IMR-90 (cell line): ENCODE results near the gene GABRB1. TPM values are rescaled to one million over a fixed set of nuclear protein-coding genes. Genes with fewer than 3 reads are reported as not detected.

Source experiments
- ATAC-seq: fragments of 200-7000 bp; cut with Tn5 transposase; 2 replicates; pipeline ENCODE4 v1.9.1; 2020; ENCODE audit warnings: low read depth, mild to moderate bottlenecking, moderate library complexity
- BruUV-seq: library from RNA; stranded (reverse); fragments of 400-500 nt; replicated peaks from 2 replicates; lab custom pipeline; 2021; lab: Mats Ljungman, UMichigan
- CTCF ChIA-PET: fragments of 300-600 bp; formaldehyde crosslinking; extraction: SDS; loops from one replicate; lab custom pipeline; 2021; ENCODE audit warnings: antibody characterized with exemption; lab: Yijun Ruan, JAX
- POLR2A ChIA-PET: fragments of 300-600 bp; sonication (Branson Sonifier 250); formaldehyde crosslinking; loops from one replicate; lab custom pipeline; 2022; ENCODE audit warnings: antibody characterized with exemption; ENCODE audit not compliant: unreplicated experiment; lab: Charles Lee
- DNase-seq: peaks from one replicate; pipeline ENCODE4 v3.0.0; 2013
- H2AFZ ChIP-seq: replicated peaks from 2 replicates; pipeline ENCODE3; 2013; ENCODE audit warnings: low read length, mild to moderate bottlenecking; ENCODE audit not compliant: poor library complexity
- H2AK5ac ChIP-seq: 2 replicates; pipeline ENCODE4 v1.6.1; 2013; ENCODE audit warnings: low read depth, low read length, inconsistent platforms
- H2AK9ac ChIP-seq: replicated peaks from 2 replicates; pipeline ENCODE3; 2013; ENCODE audit warnings: mild to moderate bottlenecking, low read depth, low read length, moderate library complexity; ENCODE audit not compliant: poor library complexity
- H2BK120ac ChIP-seq: 2 replicates; pipeline ENCODE4 v1.6.1; 2013; ENCODE audit warnings: low read depth, low read length, inconsistent platforms
- H2BK15ac ChIP-seq: 3 replicates; pipeline ENCODE4 v1.6.1; 2013; ENCODE audit warnings: low read depth, low read length, inconsistent platforms
- H2BK20ac ChIP-seq: 2 replicates; pipeline ENCODE4 v1.6.1; 2013; ENCODE audit warnings: low read depth, mild to moderate bottlenecking, inconsistent platforms, low read length, moderate library complexity
- H2BK5ac ChIP-seq: 2 replicates; pipeline ENCODE4 v1.6.1; 2013; ENCODE audit warnings: mild to moderate bottlenecking, low read depth, low read length, inconsistent platforms; ENCODE audit not compliant: poor library complexity, severe bottlenecking
- H3K14ac ChIP-seq: replicated peaks from 2 replicates; pipeline ENCODE4 v1.6.1; 2013; ENCODE audit warnings: low read depth, low read length, inconsistent platforms
- H3K18ac ChIP-seq: 2 replicates; pipeline ENCODE4 v1.6.1; 2013; ENCODE audit warnings: low read depth, low read length, control low read depth
- H3K23ac ChIP-seq: 2 replicates; pipeline ENCODE4 v1.6.1; 2013; ENCODE audit warnings: low read depth, low read length, inconsistent platforms
- H3K27ac ChIP-seq: 2 replicates; pipeline ENCODE4 v1.5.1; 2013; ENCODE audit warnings: mild to moderate bottlenecking, control low read depth, low read length; ENCODE audit not compliant: insufficient read depth
- H3K27me3 ChIP-seq: 2 replicates; pipeline ENCODE4 v1.6.1; 2013; ENCODE audit warnings: low read length; ENCODE audit not compliant: control insufficient read depth, insufficient read depth
- H3K36me3 ChIP-seq: 2 replicates; pipeline ENCODE4 v1.6.1; 2013; ENCODE audit warnings: low read length, mixed read lengths; ENCODE audit not compliant: control insufficient read depth, insufficient read depth
- H3K4ac ChIP-seq: 2 replicates; pipeline ENCODE4 v1.6.1; 2013; ENCODE audit warnings: low read depth, low read length, inconsistent platforms
- H3K4me1 ChIP-seq: 2 replicates; pipeline ENCODE4 v1.6.1; 2013; ENCODE audit warnings: low read length, mixed read lengths; ENCODE audit not compliant: control insufficient read depth, insufficient read depth
- H3K4me2 ChIP-seq: 2 replicates; pipeline ENCODE4 v1.6.1; 2013; ENCODE audit warnings: low read depth, mild to moderate bottlenecking, control low read depth, low read length, moderate library complexity
- H3K4me3 ChIP-seq: 2 replicates; pipeline ENCODE4 v1.5.1; 2013; ENCODE audit warnings: low read depth, mild to moderate bottlenecking, control low read depth, low read length, moderate library complexity; ENCODE audit not compliant: insufficient read depth
- H3K56ac ChIP-seq: 2 replicates; pipeline ENCODE4 v1.6.1; 2013; ENCODE audit warnings: low read length, inconsistent platforms; ENCODE audit not compliant: insufficient read depth; ENCODE audit errors: extremely low read depth
- H3K79me1 ChIP-seq, 2 experiments: 2 replicates each; pipeline ENCODE4 v1.6.1; 2013; ENCODE audit warnings: low read length in 2 of 2, inconsistent platforms in 1 of 2, low read depth in 1 of 2
- H3K9ac ChIP-seq: 2 replicates; pipeline ENCODE4 v1.6.1; 2013; ENCODE audit warnings: low read depth, low read length, control low read depth
- H3K9me1 ChIP-seq: 2 replicates; pipeline ENCODE4 v1.6.1; 2013; ENCODE audit warnings: low read length, inconsistent platforms; ENCODE audit not compliant: insufficient read depth
- H3K9me3 ChIP-seq: 2 replicates; pipeline ENCODE4 v1.6.1; 2013; ENCODE audit warnings: low read length; ENCODE audit not compliant: control insufficient read depth, insufficient read depth
- H4K20me1 ChIP-seq: 2 replicates; pipeline ENCODE4 v1.6.1; 2013; ENCODE audit warnings: low read length, inconsistent platforms; ENCODE audit not compliant: insufficient read depth
- H4K5ac ChIP-seq: 2 replicates; pipeline ENCODE4 v1.6.1; 2013; ENCODE audit warnings: mild to moderate bottlenecking, low read depth, low read length, control low read depth
- H4K8ac ChIP-seq, 2 experiments: 2 replicates each; pipeline ENCODE4 v1.6.1; 2013; ENCODE audit warnings: low read depth in 2 of 2, low read length in 2 of 2, control low read depth in 1 of 2, inconsistent platforms in 1 of 2
- H4K91ac ChIP-seq: 2 replicates; pipeline ENCODE4 v1.6.1; 2013; ENCODE audit warnings: low read depth, low read length, inconsistent platforms; ENCODE audit not compliant: insufficient read depth
- CTCF ChIP-seq: conservative IDR thresholded peaks from 2 replicates; pipeline ENCODE4 v1.5.1; 2012; ENCODE audit warnings: mild to moderate bottlenecking, low read depth, low read length, improper control_type of control experiment
- ELK1 ChIP-seq: fragments of 150-350 bp; IDR thresholded peaks from 2 replicates; pipeline ENCODE4 v1.6.1; 2016; ENCODE audit warnings: low read depth, mild to moderate bottlenecking, low read length, moderate library complexity, borderline replicate concordance
- POLR2A ChIP-seq: IDR thresholded peaks from 2 replicates; pipeline ENCODE4 v1.6.1; 2012; ENCODE audit warnings: mild to moderate bottlenecking, low read depth, low read length
- RCOR1 ChIP-seq: IDR thresholded peaks from 2 replicates; pipeline ENCODE4 v1.6.1; 2012; ENCODE audit warnings: mild to moderate bottlenecking, low read length, improper control_type of control experiment; ENCODE audit not compliant: insufficient replicate concordance
- SMC3 ChIP-seq: fragments of 150-350 bp; IDR thresholded peaks from 2 replicates; pipeline ENCODE4 v1.6.1; 2016; ENCODE audit warnings: low read depth, mild to moderate bottlenecking, antibody characterized with exemption, low read length, moderate library complexity
- WGBS, 2 experiments: methylation state at CpG; one replicate each; pipeline versions ENCODE4 v1.1.5 to v1.1.7; 2013; ENCODE audit warnings: missing lambda C conversion rate in 2 of 2; ENCODE audit not compliant: insufficient read length in 1 of 2; ENCODE audit errors: extremely low coverage in 2 of 2; 5-methylcytosine and 5-hydroxymethylcytosine counted together
- dilution Hi-C: fragments of 300-500 bp; cut with HindIII; formaldehyde crosslinking; loops from one replicate; pipeline ENCODE4 v1.14.3; 2018; ENCODE audit warnings: low sequenced_read_pairs; ENCODE audit not compliant: unreplicated experiment
- in situ Hi-C: fragments of 300-500 bp; cut with MboI; formaldehyde crosslinking; loops from 3 replicates; pipeline ENCODE4 v1.14.3; 2019; ENCODE audit warnings: low sequenced_read_pairs, inconsistent platforms, mixed read lengths
- intact Hi-C: fragments of 100-400 bp; cut with micrococcal nuclease; formaldehyde crosslinking; loops from 2 replicates; pipeline ENCODE4 v1.10.0; 2022
- polyA plus RNA-seq, 3 experiments: library from polyadenylated mRNA; depleted of rRNA; stranded (reverse); fragments of >200 nt; gene quantifications; 2 replicates each; pipeline ENCODE4 v1.2.3, GENCODE V29; 2012; ENCODE audit warnings: low replicate concordance in 1 of 3
- total RNA-seq: library from RNA; depleted of rRNA; stranded (reverse); fragments of >200 nt; gene quantifications from 2 replicates; pipeline ENCODE4 v1.2.3, GENCODE V29; 2012

The GABRB1 gene
- total and polyA plus RNA-seq, 2 of the 4 experiments (the other 2 are of a cell fraction), result 4.7 to 16.1 TPM

GRCh38 chr4:47010912-47011446 is 20.4 kb upstream of the GABRB1 start:
- H2BK120ac ChIP-seq, result peak overlapping the region; percentile 62
- intact Hi-C loops (no loop called here), dilution Hi-C loops (no loop called here), in situ Hi-C loops (no loop called here)
- no peak overlapping the region for H3K9ac ChIP-seq
- CTCF ChIA-PET, result interaction anchor here (0.6 to 1.6 kb wide), 3 partner anchors 11 to 1469 kb away, joined by 4 to 7 read pairs (median 6); no protein-coding TSS in a partner anchor
- H2BK15ac ChIP-seq, result no peak overlapping the region
- H3K56ac ChIP-seq, result no peak overlapping the region
- no peaks in the 10 kb centered on the region for H3K27me3 ChIP-seq
- H3K79me1 ChIP-seq, result no peaks in the 10 kb centered on the region
- DNase-seq, result no peak
- WGBS, 2 experiments, result 8% methylated on average over 1 of the region's 2 CpGs; no CpG with 5 or more reads in 1 of the 2 experiments
- H2BK5ac ChIP-seq, result no peak overlapping the region
- H3K36me3 ChIP-seq, result no peaks in the 10 kb centered on the region
- no peak overlapping the region for H3K27ac ChIP-seq
- no peaks in the 10 kb centered on the region for H4K20me1 ChIP-seq
- TF ChIP-seq RCOR1 (no peak), POLR2A (no peak), ELK1 (no peak), SMC3 (no peak), CTCF (no peak)
- no peak overlapping the region for H2AK9ac ChIP-seq
- H2AK5ac ChIP-seq, result no peak overlapping the region
- H3K9me1 ChIP-seq, result peaks cover 5% of the 10 kb centered on the region; the same call in 1 of the 2 replicates
- peak overlapping the region; percentile 85 for H3K4me2 ChIP-seq
- no peak overlapping the region for H4K91ac ChIP-seq
- no peak; the same call in 1 of the 2 replicates for ATAC-seq
- H4K8ac ChIP-seq, result peak overlapping the region in 1 of 2 experiments; percentile 82; a peak in 2 of 4 replicates
- POLR2A ChIA-PET, result no interaction called here
- H3K9me3 ChIP-seq, result no peaks in the 10 kb centered on the region
- peak overlapping the region; percentile 25; the same call in 1 of the 2 replicates for H3K18ac ChIP-seq
- peak overlapping the region; percentile 90; the same call in 1 of the 2 replicates for H2BK20ac ChIP-seq
- H3K23ac ChIP-seq, result peak overlapping the region; percentile 58; the same call in 1 of the 2 replicates
- H3K14ac ChIP-seq, result peak overlapping the region; percentile 89; the same call in 1 of the 2 replicates
- no peaks in the 10 kb centered on the region; the same call in 1 of the 2 replicates for H3K4me1 ChIP-seq
- H3K4ac ChIP-seq, result 0 out of 2 replicates have a peak overlapping the region, but pooled peaks have one; percentile 59
- peak overlapping the region; percentile 79 for H2AFZ ChIP-seq
- peak overlapping the region; percentile 56; the same call in 1 of the 2 replicates for H4K5ac ChIP-seq
- no peak overlapping the region for H3K4me3 ChIP-seq
- no TSS peak for BruUV-seq
